GM21360 (cell line): ENCODE results near the gene GFOD1.
A peak's percentile ranks its signal among the peaks of the same experiment; 100 is the strongest.
"Not testable (repeated sequence)": the region's sequence is repeated elsewhere in the genome, so short reads cannot be mapped to it uniquely, and the experiment has no call there.

ENCODE experiments used
- ATAC-seq: cut with Tn5 transposase; IDR thresholded peaks from one replicate; pipeline ENCODE4 v1.9.1; 2021; ENCODE audit warnings: mild to moderate bottlenecking, moderate library complexity; ENCODE audit not compliant: unreplicated experiment

GFOD1 gene

GRCh38 chr6:13466304-13467215 is 20.8 kb downstream of the GFOD1 start:
- peak; percentile 46 for ATAC-seq

DNA sequence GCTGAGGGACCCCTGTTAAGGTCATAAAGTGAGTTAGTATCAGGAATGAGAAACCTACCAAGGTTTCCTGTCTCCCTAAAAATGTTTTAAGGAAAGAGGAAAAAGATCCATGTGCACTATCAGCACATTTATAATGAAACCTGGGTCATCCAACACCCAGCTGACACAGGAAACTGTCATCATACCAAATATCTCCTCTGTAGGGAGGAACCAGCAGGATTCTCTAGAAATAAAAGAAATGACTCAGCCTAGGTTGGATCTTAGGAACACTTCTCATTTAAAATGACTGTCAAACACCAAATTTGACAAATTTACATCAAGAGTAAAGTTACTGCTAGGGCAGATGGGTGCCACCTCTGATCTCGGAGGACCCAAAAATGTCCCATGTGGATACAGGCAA is 21.7 kb downstream of the GFOD1 start:
- ATAC-seq: no peak

DNA sequence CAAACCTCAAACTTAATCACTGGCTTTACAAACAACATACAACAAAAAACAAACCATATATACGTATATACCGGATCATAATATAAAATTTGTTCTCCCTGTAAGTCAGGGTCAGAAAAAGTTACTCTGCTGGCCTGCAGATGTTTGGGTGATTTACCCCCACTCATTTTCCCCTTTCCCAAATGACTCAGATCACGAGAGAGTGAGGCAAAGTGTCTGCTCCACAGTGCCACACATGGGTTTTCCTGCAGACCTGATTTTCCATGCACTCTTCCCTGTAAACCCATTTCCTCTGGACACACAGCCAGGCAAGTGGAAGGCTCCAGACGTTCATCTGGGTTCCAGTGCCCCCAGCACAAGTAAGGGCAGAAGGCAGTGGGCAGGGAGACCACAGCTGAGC is 23.5 kb downstream of the GFOD1 start:
- no peak for ATAC-seq

GRCh38 chr6:13463328-13463717 is 24.1 kb downstream of the GFOD1 start:
- no peak for ATAC-seq

GRCh38 chr6:13462458-13463327 is 24.7 kb downstream of the GFOD1 start:
- ATAC-seq: no peak

- ATAC-seq: no peak
These were observed 25.6 kb downstream of the GFOD1 start for GRCh38 chr6:13461805-13462204.

GRCh38 chr6:13461307-13461706 is 26.1 kb downstream of the GFOD1 start:
- ATAC-seq: no peak

DNA sequence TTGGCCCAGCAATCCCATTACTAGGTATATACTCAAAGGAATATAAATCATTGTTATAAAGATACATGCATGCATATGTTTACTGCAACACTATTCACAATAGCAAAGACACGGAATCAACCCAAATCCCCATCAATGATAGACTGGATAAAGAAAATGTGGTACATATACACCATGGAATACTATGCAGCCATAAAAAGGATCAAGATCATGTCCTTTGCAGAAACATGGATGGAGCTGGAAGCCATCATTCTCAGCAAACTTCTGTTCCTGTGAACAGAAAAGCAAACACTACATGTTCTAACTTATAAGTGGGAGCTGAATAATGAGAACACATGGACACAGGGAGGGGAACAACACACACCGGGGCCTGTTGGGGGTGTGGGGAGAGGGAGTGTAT is 27.1 kb downstream of the GFOD1 start:
- not testable (repeated sequence) for ATAC-seq

GRCh38 chr6:13457577-13457976 is 29.8 kb downstream of the GFOD1 start:
- no peak for ATAC-seq

DNA sequence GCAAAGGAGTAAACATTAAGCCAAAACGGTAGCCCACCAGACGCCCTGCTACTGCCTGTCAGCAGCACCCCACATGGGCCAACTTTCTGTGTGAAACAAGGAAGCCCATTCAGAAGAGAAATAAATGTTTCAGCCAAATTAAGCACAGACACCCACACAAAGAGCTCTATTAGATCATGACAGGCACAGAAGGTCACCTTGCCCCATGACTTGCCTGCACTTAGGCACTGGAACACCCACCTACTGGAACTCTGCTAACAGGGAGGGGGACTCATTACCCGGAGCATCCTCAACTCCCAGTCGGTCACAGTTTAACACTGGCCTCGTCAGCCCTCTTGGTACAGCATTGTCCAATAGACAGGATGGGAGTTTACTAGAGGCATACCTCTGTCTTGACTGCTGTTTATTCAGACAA is 31.8 kb downstream of the GFOD1 start:
- no peak for ATAC-seq

GRCh38 chr6:13454286-13455221 is 32.8 kb downstream of the GFOD1 start:
- peak; percentile 44 for ATAC-seq

DNA sequence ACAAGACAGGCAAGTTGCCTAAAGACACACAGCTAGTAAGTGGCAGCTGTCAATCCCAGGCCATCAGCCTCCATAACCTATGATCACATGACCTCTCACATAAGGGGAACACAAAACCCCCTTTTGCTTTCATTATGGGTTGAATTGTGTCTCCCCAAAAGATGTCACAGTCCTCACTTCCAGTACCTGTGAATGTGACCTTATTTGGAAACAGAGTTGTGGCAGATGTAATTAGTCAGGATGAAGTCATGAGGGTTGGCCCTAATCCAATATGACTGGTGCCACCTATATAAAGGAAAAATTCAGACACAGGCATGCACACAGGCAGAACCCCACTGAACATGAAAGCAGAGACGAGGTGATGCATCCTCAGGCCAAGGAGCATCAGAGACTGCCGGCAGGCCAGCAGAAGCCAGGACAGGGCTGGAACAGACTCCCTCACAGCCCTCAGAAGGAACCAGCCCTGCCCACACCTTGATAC is 33.6 kb downstream of the GFOD1 start:
- no peak for ATAC-seq

DNA sequence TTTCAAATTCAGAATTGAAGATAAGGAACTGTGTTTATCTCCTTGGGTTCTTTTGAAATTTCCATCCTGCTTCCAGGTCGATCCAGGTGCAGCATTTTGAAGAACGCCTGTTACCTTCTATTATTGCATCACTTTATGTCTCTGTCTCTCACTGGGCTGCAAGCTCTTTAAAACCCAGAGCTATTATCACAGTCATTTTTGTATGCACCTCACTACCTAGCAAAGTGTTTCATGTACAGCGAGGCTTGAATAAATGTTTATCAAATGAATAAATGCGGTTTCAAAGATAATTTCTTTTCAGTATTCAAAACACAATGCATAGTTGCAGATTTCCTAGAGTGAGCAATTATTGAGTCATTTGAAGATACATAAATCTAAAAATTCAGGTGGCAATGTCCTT is 34.2 kb downstream of the GFOD1 start:
- no peak for ATAC-seq

- no peak for ATAC-seq
These were observed 34.9 kb downstream of the GFOD1 start for GRCh38 chr6:13452346-13453117.

DNA sequence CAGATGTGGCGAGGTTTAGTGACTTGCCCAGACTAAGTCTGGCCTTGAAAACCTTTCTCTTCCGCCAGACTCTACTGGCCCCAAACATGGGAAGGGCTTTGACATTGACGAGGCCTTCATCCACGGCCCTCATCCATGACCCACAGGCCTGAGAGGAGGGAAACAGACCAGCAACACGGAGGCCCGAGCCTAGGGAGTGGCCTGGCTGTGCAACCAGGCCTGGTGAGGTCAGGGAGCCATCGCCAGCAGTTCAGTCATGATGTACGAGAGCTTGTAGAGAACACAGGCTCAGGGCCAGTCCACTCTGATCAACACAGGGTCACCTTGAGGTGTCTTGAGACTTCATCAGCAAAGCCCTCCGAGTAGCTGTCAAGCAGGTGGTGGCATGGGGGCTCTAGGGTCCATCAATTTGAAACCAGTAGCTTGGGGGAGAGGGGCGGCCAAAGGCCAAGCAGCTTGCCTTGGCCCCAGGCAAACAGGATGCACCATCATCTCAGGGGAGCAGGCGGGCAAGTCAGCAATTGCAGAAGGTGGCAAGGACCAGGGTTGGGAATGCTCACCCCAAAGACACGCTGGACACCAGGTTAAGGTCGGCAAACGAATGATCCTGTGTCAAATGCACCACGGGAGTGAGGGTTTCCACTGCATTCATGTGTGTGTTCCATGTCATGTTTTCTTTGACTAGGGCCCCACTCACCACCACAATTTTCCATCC is 36.1 kb downstream of the GFOD1 start:
- ATAC-seq: no peak

- no peak for ATAC-seq
These were observed 36.8 kb downstream of the GFOD1 start for GRCh38 chr6:13450628-13451027.

DNA sequence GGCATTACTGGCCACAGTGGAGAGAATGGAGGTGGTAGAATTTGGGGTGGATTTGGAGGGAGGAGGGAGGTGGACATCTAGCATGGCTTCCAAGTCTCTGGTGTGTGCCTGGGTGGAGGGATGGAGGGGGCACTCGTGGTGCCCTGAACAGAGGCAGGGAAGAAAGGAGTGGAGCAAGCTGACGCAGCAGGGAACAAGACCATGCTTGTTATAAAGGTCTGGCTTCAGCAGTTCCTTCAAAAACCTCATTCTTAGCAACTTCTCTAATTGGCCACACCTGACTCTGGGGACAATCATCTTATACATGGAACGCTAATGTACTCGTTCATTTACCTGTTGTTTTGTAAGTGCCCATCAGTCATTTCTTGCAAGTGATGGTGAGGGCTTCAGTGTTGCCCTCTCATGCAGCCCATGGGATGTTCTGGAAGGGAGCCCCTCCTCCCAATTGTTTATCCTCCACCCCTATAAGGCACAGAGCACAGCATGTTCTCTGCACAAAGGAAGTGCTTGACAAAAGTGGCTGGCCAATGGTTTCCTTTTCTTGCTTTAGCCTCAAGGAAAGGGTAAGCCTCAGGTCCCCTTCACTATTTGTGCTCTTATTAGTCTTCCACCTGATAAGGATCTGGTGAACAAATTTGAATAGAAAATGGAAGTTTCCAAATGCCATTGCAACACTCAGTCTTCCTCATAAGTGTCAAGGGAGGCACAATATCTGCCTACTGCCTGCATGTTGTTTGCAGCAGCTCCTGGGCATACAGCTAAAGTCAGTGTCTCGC is 39.3 kb downstream of the GFOD1 start:
- ATAC-seq: no peak

DNA sequence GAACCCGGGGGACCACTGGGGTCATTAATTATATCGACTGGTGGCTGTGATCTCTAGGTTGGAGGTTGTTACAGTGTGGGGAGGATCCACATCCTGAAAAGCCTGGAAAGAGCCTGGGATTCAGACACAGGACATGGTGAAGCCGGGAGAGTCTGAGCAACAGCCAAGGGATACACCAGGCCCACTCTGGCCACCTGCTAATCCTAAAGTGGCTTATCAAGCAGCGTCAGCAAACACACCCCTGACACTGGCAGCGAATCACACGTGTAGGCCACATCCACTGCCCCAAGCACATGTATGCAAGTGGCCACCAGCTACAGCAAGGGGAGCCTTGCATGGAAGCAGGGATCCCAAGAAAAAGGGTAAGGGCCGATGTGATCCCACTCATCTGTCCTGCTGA is 41.0 kb downstream of the GFOD1 start:
- ATAC-seq: no peak

DNA sequence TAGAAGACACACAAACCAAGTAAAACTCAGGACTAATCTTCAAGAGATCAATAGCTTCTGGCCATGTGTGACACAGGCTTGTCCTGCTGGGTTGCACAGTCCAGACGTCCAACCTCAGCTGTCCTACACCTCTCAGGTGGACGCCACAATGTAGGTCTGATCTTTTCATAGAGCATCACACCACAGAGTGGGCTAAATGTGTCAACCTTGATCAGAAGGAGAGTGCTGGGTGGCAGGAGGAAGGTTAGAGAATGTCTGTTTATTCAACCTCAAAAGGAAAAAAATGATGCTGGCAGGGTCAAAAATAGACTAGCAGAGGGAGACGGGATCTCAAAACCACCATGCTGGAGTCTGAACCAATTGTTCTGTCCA is 41.7 kb downstream of the GFOD1 start:
- no peak for ATAC-seq
